Tibial nerve (tissue), 4 donors: ENCODE results near the gene VGF.

ENCODE experiments used
- EP300 ChIP-seq, 2 donors: sonication (generic); formaldehyde crosslinking; IDR thresholded peaks; one replicate each; pipeline ENCODE4 v1.6.1; 2017; ENCODE audit warnings: antibody characterized with exemption in 2 of 2, mild to moderate bottlenecking in 1 of 2
- POLR2A ChIP-seq, 2 donors: fragments of 450-650 bp; IDR thresholded peaks; one replicate each; pipeline ENCODE4 v1.6.1; 2017; ENCODE audit warnings: antibody characterized with exemption in 2 of 2, mild to moderate bottlenecking in 2 of 2, moderate library complexity in 2 of 2
- TF ChIP-seq, protein P1 (sequence below), 5 experiments: fragments of 200-600 bp in 3 of 5; fragments of 450-650 bp in 2 of 5; sonication (generic) in 3 of 5; IDR thresholded peaks; one replicate each; pipeline ENCODE4 v1.5.1; 2016 to 2019; ENCODE audit warnings: antibody characterized with exemption in 5 of 5, mild to moderate bottlenecking in 3 of 5, moderate library complexity in 2 of 5

DNA sequence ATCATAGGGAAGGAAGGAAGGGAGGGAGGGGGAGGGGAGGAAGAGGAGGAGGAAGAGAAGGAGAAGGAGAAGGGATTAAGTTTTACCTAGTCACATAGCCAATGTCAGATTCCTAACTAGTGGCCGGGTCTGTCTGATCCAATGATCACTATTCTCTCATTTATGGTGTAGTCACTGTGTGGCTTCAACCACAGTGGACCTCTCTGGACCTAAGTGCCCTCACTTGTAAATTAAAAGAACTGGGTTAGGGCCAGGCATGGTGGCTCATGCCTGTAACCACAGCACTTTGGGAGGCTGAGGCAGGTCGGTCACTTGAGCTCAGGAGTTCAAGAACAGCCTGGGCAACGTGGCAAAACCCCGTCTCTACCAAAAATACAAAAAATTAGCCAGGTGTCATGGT is 45.1 kb downstream of the VGF start:
- TF ChIP-seq, protein P1, sequence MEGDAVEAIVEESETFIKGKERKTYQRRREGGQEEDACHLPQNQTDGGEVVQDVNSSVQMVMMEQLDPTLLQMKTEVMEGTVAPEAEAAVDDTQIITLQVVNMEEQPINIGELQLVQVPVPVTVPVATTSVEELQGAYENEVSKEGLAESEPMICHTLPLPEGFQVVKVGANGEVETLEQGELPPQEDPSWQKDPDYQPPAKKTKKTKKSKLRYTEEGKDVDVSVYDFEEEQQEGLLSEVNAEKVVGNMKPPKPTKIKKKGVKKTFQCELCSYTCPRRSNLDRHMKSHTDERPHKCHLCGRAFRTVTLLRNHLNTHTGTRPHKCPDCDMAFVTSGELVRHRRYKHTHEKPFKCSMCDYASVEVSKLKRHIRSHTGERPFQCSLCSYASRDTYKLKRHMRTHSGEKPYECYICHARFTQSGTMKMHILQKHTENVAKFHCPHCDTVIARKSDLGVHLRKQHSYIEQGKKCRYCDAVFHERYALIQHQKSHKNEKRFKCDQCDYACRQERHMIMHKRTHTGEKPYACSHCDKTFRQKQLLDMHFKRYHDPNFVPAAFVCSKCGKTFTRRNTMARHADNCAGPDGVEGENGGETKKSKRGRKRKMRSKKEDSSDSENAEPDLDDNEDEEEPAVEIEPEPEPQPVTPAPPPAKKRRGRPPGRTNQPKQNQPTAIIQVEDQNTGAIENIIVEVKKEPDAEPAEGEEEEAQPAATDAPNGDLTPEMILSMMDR (IDR thresholded peaks at IDR 0.05): no peak
- TF ChIP-seq POLR2A (IDR thresholded peaks at IDR 0.05): no peak
- no peak for TF ChIP-seq EP300 (IDR thresholded peaks at IDR 0.05)
